ENCODE measurements around the gene UNK. TPM values are rescaled to one million over a fixed set of nuclear protein-coding genes. Genes with fewer than 3 reads are reported as not detected.
A peak's percentile ranks its signal among the peaks of the same experiment; 100 is the strongest.

The UNK gene
- total and polyA plus RNA-seq, 9 of the 15 experiments (the other 6 are each of a cell fraction or from before 2014, with no cell fraction given): 12.8 to 38.6 (median 24.8) TPM

- TF ChIP-seq NFE2L1 (tag; IDR thresholded peaks at IDR 0.05; ENCODE audit: borderline replicate concordance, low read depth) (no peak), GTF2F1 (IDR thresholded peaks at IDR 0.05; ENCODE audit: low read depth, low read length) (peak; percentile 72; the same call in 1 of the 2 replicates), NR2C2 (CRISPR knock-in tag; IDR thresholded peaks at IDR 0.05) (no peak; the same call in 1 of the 2 replicates), NR2C2 (tag; IDR thresholded peaks at IDR 0.05) (peak; percentile 94), GTF2E2 (tag; IDR thresholded peaks at IDR 0.05) (no peak), BDP1 (IDR thresholded peaks at IDR 0.05; ENCODE audit: insufficient read depth, insufficient read length) (no peak), EP300 (IDR thresholded peaks at IDR 0.05; ENCODE audit: low read length) (no peak), ZBTB49 (CRISPR knock-in tag; IDR thresholded peaks at IDR 0.05; ENCODE audit: borderline replicate concordance) (0 out of 2 replicates have a peak, but pooled peaks have one; percentile 40), NFRKB (IDR thresholded peaks at IDR 0.05; ENCODE audit: low read depth) (no peak), CREB3 (tag; conservative IDR thresholded peaks at IDR 0.05; ENCODE audit: low read depth) (peak; percentile 62; the same call in 1 of the 2 replicates), TSHZ1 (CRISPR knock-in tag; IDR thresholded peaks at IDR 0.05) (no peak), E2F1 (CRISPR knock-in tag; IDR thresholded peaks at IDR 0.05) (no peak), GTF3C2 (IDR thresholded peaks at IDR 0.05; ENCODE audit: borderline replicate concordance, extremely low read depth, insufficient read length) (no peak), PCBP1 (IDR thresholded peaks at IDR 0.05; ENCODE audit: low read depth, low read length, poor library complexity, severe bottlenecking) (peak; percentile 73)
Measured at GRCh38 chr17:75784473-75785015, at the start of gene UNK (continued).
